K562 (cell line): ENCODE results near the gene NAPB. TPM values are rescaled to one million over a fixed set of nuclear protein-coding genes. Genes with fewer than 3 reads are reported as not detected.
A peak's percentile ranks its signal among the peaks of the same experiment; 100 is the strongest.

Experiments used
- CTBP1 ChIP-seq: fragments of 450-650 bp; IDR thresholded peaks from 2 replicates; pipeline ENCODE4 v1.6.1; 2016; ENCODE audit warnings: borderline replicate concordance
- MGA ChIP-seq: fragments of 450-650 bp; IDR thresholded peaks from 2 replicates; pipeline ENCODE4 v1.6.1; 2016; ENCODE audit warnings: mild to moderate bottlenecking, moderate library complexity
- POLR2A ChIP-seq: fragments of 450-650 bp; conservative IDR thresholded peaks from 2 replicates; pipeline ENCODE4 v1.6.1; 2016
- TEAD1 ChIP-seq, 2 experiments: fragments of 450-650 bp in 1 of 2; sonication (generic) in 1 of 2; formaldehyde crosslinking; IDR thresholded peaks; 2 replicates each; pipeline versions ENCODE4 v1.4.0 to v1.8.0; 2020 to 2022; ENCODE audit warnings: mild to moderate bottlenecking in 2 of 2, missing genetic modification reagents in 1 of 2
- ZBTB40 ChIP-seq, 2 experiments: fragments of 450-650 bp in 1 of 2; sonication (generic) in 1 of 2; formaldehyde crosslinking in 1 of 2; IDR thresholded peaks; 2 replicates each; pipeline versions ENCODE4 v1.7.1 to v1.9.0; 2016 to 2022; ENCODE audit warnings: inconsistent platforms in 1 of 2, mild to moderate bottlenecking in 1 of 2, missing genetic modification reagents in 1 of 2
- ZEB2 ChIP-seq: fragments of 450-650 bp; IDR thresholded peaks from 2 replicates; pipeline ENCODE4 v1.6.1; 2016
- polyA plus RNA-seq, 8 experiments: library from polyadenylated mRNA; depleted of rRNA in 4 of 8; stranded (reverse) in 5 of 8; unstranded in 3 of 8; fragments of >200 nt; fragmentation: Nextera tagmentation in 2 of 8; fragmentation: Illumina TruSeq in 1 of 8; extraction: Ambion mirVana in 2 of 8; extraction: Trizol in 1 of 8; gene quantifications; 2 replicates each; pipeline versions ENCODE4 v1.2.1 to v1.2.3, GENCODE V29; 2011 to 2014; ENCODE audit warnings: inconsistent platforms in 1 of 8, missing spikeins in 1 of 8
- total RNA-seq, 7 experiments: library from RNA; depleted of rRNA in 6 of 7; stranded (reverse); fragments of >200 nt in 6 of 7; fragmentation: Illumina TruSeq in 2 of 7; extraction: Trizol in 2 of 7; gene quantifications; 2 replicates each; pipeline versions ENCODE4 v1.2.1 to v1.2.3, GENCODE V29; 2011 to 2021; ENCODE audit warnings: low replicate concordance in 1 of 7

The NAPB gene
- total and polyA plus RNA-seq, 9 of the 15 experiments (the other 6 are each of a cell fraction or from before 2014, with no cell fraction given): 1.4 to 7.7 (median 5.2) TPM

GRCh38 chr20:23350196-23350903, 70.9 kb downstream of the NAPB start, which contains the start of gene NXT1 (continued):
- peak; percentile 94 for TF ChIP-seq ZBTB40 (IDR thresholded peaks at IDR 0.05)
- no peak for TF ChIP-seq ZBTB40 (CRISPR knock-in tag; IDR thresholded peaks at IDR 0.05)
- TF ChIP-seq TEAD1 (CRISPR knock-in tag; IDR thresholded peaks at IDR 0.05): peak in 1 of 2 experiments; percentile 63; a peak in 1 of 4 replicates
- peak; percentile 97 for TF ChIP-seq MGA
- peak; percentile 51; the same call in 1 of the 2 replicates for TF ChIP-seq CTBP1
- TF ChIP-seq ZEB2: no peak
- peak; percentile 82 for TF ChIP-seq POLR2A
